HT1080 (cell line): ENCODE data around the gene DDX10. TPM values are rescaled to one million over a fixed set of nuclear protein-coding genes. Genes with fewer than 3 reads are reported as not detected.

Source experiments
- DNase-seq: peaks from one replicate; pipeline ENCODE4 v3.0.0-alpha.2; 2015; ENCODE audit warnings: low read depth
- total RNA-seq: library from RNA; depleted of rRNA; stranded (reverse); fragments of >200 nt; shearing (Covaris generic); gene quantifications from 2 replicates; pipeline ENCODE4 v1.2.3, GENCODE V29; 2014; rRNA removed

The DDX10 gene
- total RNA-seq, 1 experiment from 2014 or later, result 45.0 TPM

DNA sequence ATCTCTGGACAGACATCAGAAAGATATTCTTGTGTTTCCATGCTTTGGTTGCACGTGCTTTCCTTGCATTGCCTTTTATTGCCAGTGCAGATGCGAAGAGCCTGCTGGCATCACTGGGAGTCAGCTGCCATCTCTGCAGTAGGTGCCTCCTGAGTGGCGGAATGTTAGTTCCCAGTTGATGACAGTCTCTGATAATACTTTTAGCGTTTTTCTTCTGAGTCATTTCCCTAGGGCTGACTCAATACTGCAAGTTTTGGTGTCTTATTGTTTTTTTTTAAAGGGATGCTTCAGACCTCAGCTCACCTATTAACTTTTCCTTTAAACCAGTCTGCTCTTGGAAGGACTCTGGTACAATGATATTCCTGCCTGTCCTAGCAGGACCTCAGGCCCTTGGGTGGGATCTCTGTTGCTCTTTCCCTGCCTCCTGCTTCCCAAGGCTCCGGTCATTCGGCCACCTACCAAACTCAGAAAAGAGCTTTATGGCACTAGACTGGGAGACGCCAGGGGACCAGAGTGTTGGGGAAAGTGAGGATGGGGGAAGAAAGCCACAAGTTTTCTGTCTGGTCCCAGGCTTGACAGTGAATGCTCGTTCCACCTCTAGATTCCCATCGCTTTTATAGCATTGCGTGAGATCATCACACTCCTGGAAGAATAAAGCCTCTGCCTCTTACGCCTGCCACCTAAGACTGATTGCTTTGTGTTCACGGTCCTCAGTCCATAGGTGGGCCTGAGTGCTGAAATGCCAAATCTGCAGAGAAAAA, 308.7 kb downstream of the DDX10 start:
- peak; percentile 96 for DNase-seq

DNA sequence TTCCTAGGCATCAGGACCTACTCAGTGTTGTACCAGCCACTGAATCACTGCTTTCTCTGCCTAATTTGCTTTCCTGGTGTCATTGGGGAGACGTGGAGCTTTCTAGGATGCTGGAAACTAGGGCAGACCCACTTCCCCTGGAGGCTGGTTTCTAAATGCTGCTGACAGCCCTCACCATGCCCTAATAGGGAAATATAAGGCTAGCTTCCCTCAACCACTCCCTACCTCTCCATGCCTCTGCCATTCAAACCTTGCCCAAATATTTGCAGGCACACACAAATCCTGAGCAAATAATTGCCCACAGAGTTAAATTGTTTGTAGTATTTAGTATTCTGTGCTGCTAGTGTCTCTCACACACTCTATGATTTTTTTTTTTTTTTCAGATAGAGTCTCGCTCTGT, 310.2 kb downstream of the DDX10 start:
- no peak for DNase-seq

DNA sequence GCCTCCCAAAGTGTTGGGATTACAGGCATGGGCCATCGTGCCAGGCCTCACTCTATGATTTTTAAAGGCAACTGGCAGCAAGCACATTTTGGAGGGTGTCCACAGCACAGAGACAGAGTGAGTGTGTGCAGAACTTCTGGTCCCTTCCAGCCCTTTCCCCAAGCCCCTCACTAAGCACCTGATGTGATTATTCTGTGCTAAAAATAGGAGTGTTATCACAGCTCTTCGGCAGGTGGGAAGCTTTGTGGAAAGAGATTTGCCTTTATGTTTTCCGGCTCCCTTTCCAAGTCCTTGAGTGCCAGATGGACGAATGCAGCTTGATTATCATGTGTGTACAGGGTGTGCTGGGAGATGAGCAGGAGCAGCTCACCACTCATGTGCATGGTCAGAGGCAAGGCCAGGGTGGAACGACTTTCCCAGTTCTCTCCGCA, 310.8 kb downstream of the DDX10 start:
- no peak for DNase-seq

DNA sequence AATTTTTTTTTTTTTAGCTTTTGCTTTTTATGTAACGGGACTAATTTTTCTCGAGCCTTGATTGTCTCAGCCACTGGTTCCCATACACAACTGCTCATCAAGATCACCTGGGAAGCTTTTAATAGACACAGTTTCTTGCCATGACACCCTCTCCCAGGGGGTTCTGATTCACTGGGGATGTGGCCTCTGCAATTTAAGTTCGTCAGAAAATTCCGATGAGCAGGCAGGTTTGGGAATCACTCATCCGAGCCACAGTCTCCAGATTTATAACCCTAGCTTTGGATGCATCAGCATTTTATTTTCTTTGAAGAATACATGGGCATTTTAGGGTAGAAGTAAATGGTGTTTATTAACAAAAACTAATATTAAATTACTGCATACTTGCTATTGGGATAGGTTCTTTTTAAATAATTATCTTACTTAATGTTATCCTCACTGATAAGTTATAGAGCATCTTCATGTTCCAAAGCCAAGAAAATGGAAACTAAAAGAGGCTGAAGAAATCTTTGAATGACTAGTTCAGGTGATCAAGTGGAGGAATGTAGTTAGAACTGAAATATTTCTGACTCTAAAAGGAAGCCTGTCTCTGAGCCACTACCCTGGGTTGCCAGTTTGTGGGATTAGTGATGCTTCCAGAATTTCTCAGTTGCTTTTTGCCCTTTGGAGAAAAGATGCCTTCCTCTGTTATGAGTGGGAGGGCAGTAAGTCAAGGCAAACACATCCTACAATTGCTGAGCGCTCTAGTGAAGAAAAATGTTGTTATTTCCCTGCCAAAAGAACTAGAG, 319.0 kb downstream of the DDX10 start:
- DNase-seq, result no peak

DNA sequence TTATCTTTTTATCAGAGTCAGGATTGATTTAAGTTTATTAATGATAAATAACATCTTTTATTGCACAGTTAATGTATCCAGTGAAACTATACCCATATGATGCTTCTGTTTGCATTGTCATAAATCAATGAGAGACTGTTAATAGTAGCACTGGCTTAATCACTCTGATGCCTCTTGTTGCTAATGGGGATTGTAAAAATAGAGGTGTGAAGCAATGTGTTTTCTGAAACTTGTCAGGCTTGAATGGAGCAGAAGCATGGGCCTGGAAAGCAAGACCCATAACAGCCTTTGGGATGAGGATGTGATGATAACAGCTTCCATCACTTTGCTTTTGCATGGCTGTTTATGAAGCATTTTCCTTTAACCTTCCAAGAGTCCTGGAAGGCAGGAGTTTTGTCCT, 319.7 kb downstream of the DDX10 start:
- DNase-seq, result no peak

DNA sequence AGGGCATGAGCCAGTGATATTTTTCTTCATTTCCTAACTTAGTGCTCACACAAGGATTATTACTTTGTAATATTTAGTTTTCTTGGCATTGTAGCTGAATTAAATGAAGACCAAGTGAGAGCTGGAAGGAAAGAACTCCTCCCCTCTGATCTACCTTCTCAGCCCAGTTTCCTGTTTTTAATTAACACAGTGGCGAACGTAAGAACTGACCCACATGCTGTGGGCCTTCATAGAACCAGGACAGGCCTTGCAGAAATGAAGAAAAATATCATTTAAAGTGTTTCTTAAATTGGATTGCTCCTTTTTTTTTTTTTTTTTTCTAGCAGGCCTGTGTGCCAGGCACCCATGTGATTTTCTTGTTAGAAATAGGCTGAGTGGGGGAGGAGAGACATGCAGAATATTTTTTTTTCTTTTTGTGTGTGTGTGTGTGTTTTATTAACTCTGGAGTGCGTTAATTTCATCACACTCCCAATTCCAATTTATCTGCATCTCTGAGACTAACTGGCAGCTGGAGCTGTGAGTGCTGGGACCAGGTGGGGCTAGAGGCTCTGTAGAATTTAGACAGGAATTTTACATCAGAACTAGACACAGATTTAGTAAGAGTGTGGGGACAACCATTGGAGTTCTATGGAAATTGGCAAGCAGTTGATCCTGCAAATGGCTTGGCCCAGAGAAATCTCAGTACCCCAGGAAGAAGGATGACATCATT, 320.5 kb downstream of the DDX10 start:
- DNase-seq, result no peak

DNA sequence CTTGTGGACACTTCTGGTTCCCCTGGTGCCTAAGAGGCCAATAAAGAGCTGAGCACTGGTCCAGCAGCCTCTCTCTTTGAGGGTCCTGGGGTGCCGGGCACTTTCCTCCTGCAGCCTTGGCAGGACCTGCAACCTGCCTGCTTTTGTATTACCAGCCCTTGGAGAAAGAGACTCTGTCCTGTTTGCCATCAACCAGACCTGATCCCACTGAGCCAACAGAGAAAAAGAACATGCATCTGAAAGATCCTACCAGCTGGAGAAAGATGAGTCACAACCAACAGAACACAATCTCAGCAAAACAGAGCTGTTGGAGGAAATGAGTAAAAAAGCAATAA, 321.0 kb downstream of the DDX10 start:
- DNase-seq, result peak; percentile 82

Other genes with a start within 250 kb of the DDX10 start
- gene C11orf65, start 197.5 kb upstream of the DDX10 start, total RNA-seq, result not detected in 2 replicates
- gene POGLUT3, start 166.7 kb upstream of the DDX10 start, total RNA-seq, result 34.8 and 40.0 TPM in 2 replicates
- gene EXPH5, start 71.3 kb upstream of the DDX10 start, total RNA-seq, result 1.2 and 1.7 TPM in 2 replicates